ENCODE measurements around the gene WNT2B.

DNA sequence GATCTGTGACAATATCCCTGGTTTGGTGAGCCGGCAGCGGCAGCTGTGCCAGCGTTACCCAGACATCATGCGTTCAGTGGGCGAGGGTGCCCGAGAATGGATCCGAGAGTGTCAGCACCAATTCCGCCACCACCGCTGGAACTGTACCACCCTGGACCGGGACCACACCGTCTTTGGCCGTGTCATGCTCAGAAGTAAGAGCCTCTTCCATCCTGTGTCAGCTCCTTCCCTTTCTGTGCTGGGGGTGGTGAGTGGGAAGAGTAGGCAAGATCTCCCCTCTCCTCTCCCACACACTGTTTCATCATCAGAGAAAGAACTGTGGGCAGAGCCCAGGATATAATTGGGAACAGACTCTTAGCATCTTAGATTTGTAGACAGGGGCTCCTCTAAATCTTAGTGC, 6.1 kb downstream of the WNT2B start:
- TF ChIP-seq, protein P1, sequence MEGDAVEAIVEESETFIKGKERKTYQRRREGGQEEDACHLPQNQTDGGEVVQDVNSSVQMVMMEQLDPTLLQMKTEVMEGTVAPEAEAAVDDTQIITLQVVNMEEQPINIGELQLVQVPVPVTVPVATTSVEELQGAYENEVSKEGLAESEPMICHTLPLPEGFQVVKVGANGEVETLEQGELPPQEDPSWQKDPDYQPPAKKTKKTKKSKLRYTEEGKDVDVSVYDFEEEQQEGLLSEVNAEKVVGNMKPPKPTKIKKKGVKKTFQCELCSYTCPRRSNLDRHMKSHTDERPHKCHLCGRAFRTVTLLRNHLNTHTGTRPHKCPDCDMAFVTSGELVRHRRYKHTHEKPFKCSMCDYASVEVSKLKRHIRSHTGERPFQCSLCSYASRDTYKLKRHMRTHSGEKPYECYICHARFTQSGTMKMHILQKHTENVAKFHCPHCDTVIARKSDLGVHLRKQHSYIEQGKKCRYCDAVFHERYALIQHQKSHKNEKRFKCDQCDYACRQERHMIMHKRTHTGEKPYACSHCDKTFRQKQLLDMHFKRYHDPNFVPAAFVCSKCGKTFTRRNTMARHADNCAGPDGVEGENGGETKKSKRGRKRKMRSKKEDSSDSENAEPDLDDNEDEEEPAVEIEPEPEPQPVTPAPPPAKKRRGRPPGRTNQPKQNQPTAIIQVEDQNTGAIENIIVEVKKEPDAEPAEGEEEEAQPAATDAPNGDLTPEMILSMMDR (IDR thresholded peaks at IDR 0.05) = no peak
- no peak for TF ChIP-seq HMGA2 (CRISPR knock-in tag; IDR thresholded peaks at IDR 0.05)

Measured in WTC11 (cell line).